Measurements from ENCODE around the gene SEMA6C. TPM values are rescaled to one million over a fixed set of nuclear protein-coding genes. Genes with fewer than 3 reads are reported as not detected.

SEMA6C gene
- total and polyA plus RNA-seq, 2 donors: 1.5 to 24.3 TPM

GRCh38 chr1:151134991-151135390, 11.4 kb downstream of the SEMA6C start:
- WGBS: over 99% methylated on average over 7 of the region's 7 CpGs
- Histone ChIP-seq H3K27me3 (ENCODE audit: control insufficient read depth in 2 of 2, insufficient read depth in 1 of 2, low read length in 1 of 2) (peaks cover 0 to 22% of the 10 kb centered on the region in 2 donors), H3K4me1 (ENCODE audit: control insufficient read depth in 2 of 2, insufficient read depth in 2 of 2, low read length in 2 of 2) (peaks cover 10 to 19% of the 10 kb centered on the region in 2 donors), H3K4me3 (ENCODE audit: low read length in 2 of 2) (no peak overlapping the region), H3K36me3 (ENCODE audit: control insufficient read depth in 2 of 2, insufficient read depth in 2 of 2, low read length in 1 of 2) (no peaks in the 10 kb centered on the region), H3K27ac (ENCODE audit: low read depth in 1 of 2, low read length in 1 of 2) (no peak overlapping the region), H3K9me3 (ENCODE audit: control insufficient read depth in 2 of 2, insufficient read depth in 1 of 2, low read length in 1 of 2) (no peaks in the 10 kb centered on the region)
- no peak for DNase-seq (ENCODE audit: low read depth in 6 of 9, low spot score in 9 of 9)

GRCh38 chr1:151134396-151134795, 12.0 kb downstream of the SEMA6C start:
- H3K36me3 ChIP-seq (ENCODE audit: control insufficient read depth in 2 of 2, insufficient read depth in 2 of 2, low read length in 1 of 2): no peaks in the 10 kb centered on the region
- no peaks in the 10 kb centered on the region for H3K9me3 ChIP-seq (ENCODE audit: control insufficient read depth in 2 of 2, insufficient read depth in 1 of 2, low read length in 1 of 2)
- 97% methylated on average over 3 of the region's 3 CpGs for WGBS
- no peak overlapping the region for H3K27ac ChIP-seq (ENCODE audit: low read depth in 1 of 2, low read length in 1 of 2)
- peaks cover 10 to 19% of the 10 kb centered on the region in 2 donors for H3K4me1 ChIP-seq (ENCODE audit: control insufficient read depth in 2 of 2, insufficient read depth in 2 of 2, low read length in 2 of 2)
- no peak for DNase-seq (ENCODE audit: low read depth in 6 of 9, low spot score in 9 of 9)
- H3K4me3 ChIP-seq (ENCODE audit: low read length in 2 of 2): no peak overlapping the region
- peaks cover 0 to 22% of the 10 kb centered on the region in 2 donors for H3K27me3 ChIP-seq (ENCODE audit: control insufficient read depth in 2 of 2, insufficient read depth in 1 of 2, low read length in 1 of 2)

- Histone ChIP-seq H3K27ac (ENCODE audit: low read depth in 1 of 2, low read length in 1 of 2) (no peak overlapping the region), H3K36me3 (ENCODE audit: control insufficient read depth in 2 of 2, insufficient read depth in 2 of 2, low read length in 1 of 2) (no peaks in the 10 kb centered on the region), H3K4me1 (ENCODE audit: control insufficient read depth in 2 of 2, insufficient read depth in 2 of 2, low read length in 2 of 2) (peaks cover 10 to 19% of the 10 kb centered on the region in 2 donors), H3K9me3 (ENCODE audit: control insufficient read depth in 2 of 2, insufficient read depth in 1 of 2, low read length in 1 of 2) (no peaks in the 10 kb centered on the region), H3K27me3 (ENCODE audit: control insufficient read depth in 2 of 2, insufficient read depth in 1 of 2, low read length in 1 of 2) (peaks cover 0 to 22% of the 10 kb centered on the region in 2 donors), H3K4me3 (ENCODE audit: low read length in 2 of 2) (no peak overlapping the region)
- no peak for DNase-seq (ENCODE audit: low read depth in 6 of 9, low spot score in 9 of 9)
- 88% methylated on average over 65 of the region's 65 CpGs for WGBS
Observed at GRCh38 chr1:151133018-151133806, 13.2 kb downstream of the SEMA6C start.

GRCh38 chr1:151132335-151133017, 14.0 kb downstream of the SEMA6C start:
- peaks cover 0 to 22% of the 10 kb centered on the region in 2 donors for H3K27me3 ChIP-seq (ENCODE audit: control insufficient read depth in 2 of 2, insufficient read depth in 1 of 2, low read length in 1 of 2)
- H3K9me3 ChIP-seq (ENCODE audit: control insufficient read depth in 2 of 2, insufficient read depth in 1 of 2, low read length in 1 of 2): no peaks in the 10 kb centered on the region
- no peaks in the 10 kb centered on the region for H3K36me3 ChIP-seq (ENCODE audit: control insufficient read depth in 2 of 2, insufficient read depth in 2 of 2, low read length in 1 of 2)
- H3K4me3 ChIP-seq (ENCODE audit: low read length in 2 of 2): no peak overlapping the region
- no peak for DNase-seq (ENCODE audit: low read depth in 6 of 9, low spot score in 9 of 9)
- 82% methylated on average over 74 of the region's 74 CpGs for WGBS
- no peak overlapping the region for H3K27ac ChIP-seq (ENCODE audit: low read depth in 1 of 2, low read length in 1 of 2)
- H3K4me1 ChIP-seq (ENCODE audit: control insufficient read depth in 2 of 2, insufficient read depth in 2 of 2, low read length in 2 of 2): peaks cover 10 to 19% of the 10 kb centered on the region in 2 donors

- DNase-seq (ENCODE audit: low read depth in 6 of 9, low spot score in 9 of 9): no peak
- H3K4me3 ChIP-seq (ENCODE audit: low read length in 2 of 2): peak overlapping the region; percentile 44 to 52
- WGBS: 63% methylated on average over 39 of the region's 39 CpGs
- H3K27me3 ChIP-seq (ENCODE audit: control insufficient read depth in 2 of 2, insufficient read depth in 1 of 2, low read length in 1 of 2): peaks cover 0 to 22% of the 10 kb centered on the region in 2 donors
- H3K4me1 ChIP-seq (ENCODE audit: control insufficient read depth in 2 of 2, insufficient read depth in 2 of 2, low read length in 2 of 2): peaks cover 10 to 19% of the 10 kb centered on the region in 2 donors
- H3K27ac ChIP-seq (ENCODE audit: low read depth in 1 of 2, low read length in 1 of 2): no peak overlapping the region
- no peaks in the 10 kb centered on the region for H3K9me3 ChIP-seq (ENCODE audit: control insufficient read depth in 2 of 2, insufficient read depth in 1 of 2, low read length in 1 of 2)
- no peaks in the 10 kb centered on the region for H3K36me3 ChIP-seq (ENCODE audit: control insufficient read depth in 2 of 2, insufficient read depth in 2 of 2, low read length in 1 of 2)
Observed at GRCh38 chr1:151131701-151132334, 14.6 kb downstream of the SEMA6C start.

GRCh38 chr1:151130987-151131586, 15.3 kb downstream of the SEMA6C start:
- peak overlapping the region; percentile 44 to 52 for H3K4me3 ChIP-seq (ENCODE audit: low read length in 2 of 2)
- peak; percentile 79 to 95 (median 89) for DNase-seq (ENCODE audit: low read depth in 6 of 9, low spot score in 9 of 9)
- peaks cover 0 to 22% of the 10 kb centered on the region in 2 donors for H3K27me3 ChIP-seq (ENCODE audit: control insufficient read depth in 2 of 2, insufficient read depth in 1 of 2, low read length in 1 of 2)
- no peaks in the 10 kb centered on the region for H3K36me3 ChIP-seq (ENCODE audit: control insufficient read depth in 2 of 2, insufficient read depth in 2 of 2, low read length in 1 of 2)
- peaks cover 10 to 19% of the 10 kb centered on the region in 2 donors for H3K4me1 ChIP-seq (ENCODE audit: control insufficient read depth in 2 of 2, insufficient read depth in 2 of 2, low read length in 2 of 2)
- 7% methylated on average over 45 of the region's 45 CpGs for WGBS
- peak overlapping the region; percentile 55 to 61 for H3K27ac ChIP-seq (ENCODE audit: low read depth in 1 of 2, low read length in 1 of 2)
- no peaks in the 10 kb centered on the region for H3K9me3 ChIP-seq (ENCODE audit: control insufficient read depth in 2 of 2, insufficient read depth in 1 of 2, low read length in 1 of 2)

GRCh38 chr1:151128800-151129199, 17.6 kb downstream of the SEMA6C start:
- no peak overlapping the region for H3K4me3 ChIP-seq (ENCODE audit: low read length in 2 of 2)
- DNase-seq (ENCODE audit: low read depth in 6 of 9, low spot score in 9 of 9): no peak
- 94% methylated on average over 6 of the region's 6 CpGs for WGBS

GRCh38 chr1:151124763-151125403, 21.5 kb downstream of the SEMA6C start:
- peaks cover 3 to 4% of the 10 kb centered on the region in 2 donors for H3K4me1 ChIP-seq (ENCODE audit: control insufficient read depth in 2 of 2, insufficient read depth in 2 of 2, low read length in 2 of 2)
- peaks cover 6 to 9% of the 10 kb centered on the region in 2 donors for H3K36me3 ChIP-seq (ENCODE audit: control insufficient read depth in 2 of 2, insufficient read depth in 2 of 2, low read length in 1 of 2)
- no peaks in the 10 kb centered on the region for H3K9me3 ChIP-seq (ENCODE audit: control insufficient read depth in 2 of 2, insufficient read depth in 1 of 2, low read length in 1 of 2)
- WGBS: 82% methylated on average over 5 of the region's 5 CpGs
- peak overlapping the region; percentile 53 to 78 for H3K27ac ChIP-seq (ENCODE audit: low read depth in 1 of 2, low read length in 1 of 2)
- peak in 3 of 9 donors; percentile 25 to 62 (median 38) for DNase-seq (ENCODE audit: low read depth in 6 of 9, low spot score in 9 of 9)
- no peaks in the 10 kb centered on the region for H3K27me3 ChIP-seq (ENCODE audit: control insufficient read depth in 2 of 2, insufficient read depth in 1 of 2, low read length in 1 of 2)
- no peak overlapping the region for H3K4me3 ChIP-seq (ENCODE audit: low read length in 2 of 2)

More at GRCh38 chr1:151128800-151129199, 17.6 kb downstream of the SEMA6C start:
- peaks cover 14 to 22% of the 10 kb centered on the region in 2 donors for H3K4me1 ChIP-seq (ENCODE audit: control insufficient read depth in 2 of 2, insufficient read depth in 2 of 2, low read length in 2 of 2)
- no peaks in the 10 kb centered on the region for H3K9me3 ChIP-seq (ENCODE audit: control insufficient read depth in 2 of 2, insufficient read depth in 1 of 2, low read length in 1 of 2)
- no peak overlapping the region for H3K27ac ChIP-seq (ENCODE audit: low read depth in 1 of 2, low read length in 1 of 2)
- H3K27me3 ChIP-seq (ENCODE audit: control insufficient read depth in 2 of 2, insufficient read depth in 1 of 2, low read length in 1 of 2): peaks cover 0 to 21% of the 10 kb centered on the region in 2 donors
- H3K36me3 ChIP-seq (ENCODE audit: control insufficient read depth in 2 of 2, insufficient read depth in 2 of 2, low read length in 1 of 2): peaks cover 0 to 3% of the 10 kb centered on the region in 2 donors

All from thymus (tissue), 11 donors.